GM23338 (cell line): ENCODE data around the gene ZBTB25.

ENCODE experiments used
- CREB1 ChIP-seq: fragments of 250-450 bp; sonication (Bioruptor Pico); IDR thresholded peaks from 2 replicates; pipeline ENCODE4 v1.5.0; 2020; ENCODE audit warnings: low read depth, mild to moderate bottlenecking, moderate library complexity
- CTCF ChIP-seq, 2 experiments: fragments of 200-600 bp in 1 of 2; sonication (generic) in 1 of 2; conservative IDR thresholded peaks; 2 replicates each; pipeline versions ENCODE4 v1.5.1 to v1.6.1; 2016 to 2017; ENCODE audit warnings: antibody characterized with exemption in 2 of 2, low read depth in 2 of 2, mild to moderate bottlenecking in 2 of 2, moderate library complexity in 1 of 2
- EZH2 ChIP-seq: fragments of 200-600 bp; sonication (generic); IDR thresholded peaks from one replicate; pipeline ENCODE4 v1.8.0; 2017; ENCODE audit warnings: antibody characterized with exemption, mild to moderate bottlenecking, low read depth; ENCODE audit not compliant: unreplicated experiment
- EZH2phosphoT487 ChIP-seq: fragments of 200-600 bp; sonication (generic); IDR thresholded peaks from one replicate; pipeline ENCODE4 v1.8.1; 2018; ENCODE audit warnings: antibody characterized with exemption; ENCODE audit not compliant: unreplicated experiment

- no peak for TF ChIP-seq CTCF (conservative IDR thresholded peaks at IDR 0.05; ENCODE audit: low read depth in 2 of 2)
- no peak for TF ChIP-seq CREB1 (CRISPR knock-in tag)
- no peak for TF ChIP-seq EZH2phosphoT487
- TF ChIP-seq EZH2 = no peak
Observed at GRCh38 chr14:64474698-64475097, 28.9 kb downstream of the ZBTB25 start.
